ENCODE measurements around the gene SPATS2.
"Not testable (repeated sequence)": the region's sequence is repeated elsewhere in the genome, so short reads cannot be mapped to it uniquely, and the experiment has no call there.

The SPATS2 gene

GRCh38 chr12:49518914-49519573 lies 151.8 kb downstream of the SPATS2 start:
- no peak for DNase-seq (ENCODE audit: low read depth)

- DNase-seq (ENCODE audit: low read depth): no peak
Observed at GRCh38 chr12:49519574-49519936, 152.3 kb downstream of the SPATS2 start.

GRCh38 chr12:49521389-49521788 lies 154.1 kb downstream of the SPATS2 start:
- DNase-seq (ENCODE audit: low read depth): no peak

GRCh38 chr12:49524660-49525324 lies 157.5 kb downstream of the SPATS2 start:
- no peak for DNase-seq (ENCODE audit: low read depth)

GRCh38 chr12:49525942-49526341 lies 158.7 kb downstream of the SPATS2 start:
- DNase-seq (ENCODE audit: low read depth): no peak

GRCh38 chr12:49527361-49528130 lies 160.3 kb downstream of the SPATS2 start:
- DNase-seq (ENCODE audit: low read depth): no peak

GRCh38 chr12:49529414-49529813 lies 162.2 kb downstream of the SPATS2 start:
- DNase-seq (ENCODE audit: low read depth): no peak

- no peak for DNase-seq (ENCODE audit: low read depth)
Observed at GRCh38 chr12:49531745-49532144, 164.5 kb downstream of the SPATS2 start.

GRCh38 chr12:49533331-49533730 lies 166.1 kb downstream of the SPATS2 start:
- no peak for DNase-seq (ENCODE audit: low read depth)

- DNase-seq (ENCODE audit: low read depth): not testable (repeated sequence)
Observed at GRCh38 chr12:49534122-49534521, 166.9 kb downstream of the SPATS2 start.

GRCh38 chr12:49534731-49535278 lies 167.5 kb downstream of the SPATS2 start:
- DNase-seq (ENCODE audit: low read depth): no peak

- no peak for DNase-seq (ENCODE audit: low read depth)
Observed at GRCh38 chr12:49535921-49536525, 168.8 kb downstream of the SPATS2 start.

- no peak for DNase-seq (ENCODE audit: low read depth)
Observed at GRCh38 chr12:49536526-49537071, 169.3 kb downstream of the SPATS2 start.

GRCh38 chr12:49537231-49537751 lies 170.0 kb downstream of the SPATS2 start:
- DNase-seq (ENCODE audit: low read depth): no peak

GRCh38 chr12:49537752-49538509 lies 170.7 kb downstream of the SPATS2 start:
- no peak for DNase-seq (ENCODE audit: low read depth)

GRCh38 chr12:49538510-49539403 lies 171.5 kb downstream of the SPATS2 start, which contains the start of gene KCNH3:
KCNH3 (plus strand) TSS chr12:49539030; CDS start chr12:49539417, 387 bp downstream.
- DNase-seq (ENCODE audit: low read depth): peak; percentile 87

GRCh38 chr12:49539406-49540228 lies 172.4 kb downstream of the SPATS2 start:
- no peak for DNase-seq (ENCODE audit: low read depth)

GRCh38 chr12:49540229-49541139 lies 173.2 kb downstream of the SPATS2 start:
- DNase-seq (ENCODE audit: low read depth): no peak

Measured in activated T-helper 1 cell treated with Interleukin-2 at 50 U/mL for 16 hours (primary cell).